Activated CD8-positive, alpha-beta memory T cell treated with anti-CD3 and anti-CD28 coated beads for 4 hours (primary cell): ENCODE results near the gene CACTIN.
A peak's percentile ranks its signal among the peaks of the same experiment; 100 is the strongest.
"Not testable (repeated sequence)": the region's sequence is repeated elsewhere in the genome, so short reads cannot be mapped to it uniquely, and the experiment has no call there.

Source experiments
- DNase-seq, 2 donors: peaks; one replicate each; pipeline ENCODE4 v3.0.0-alpha.2; 2020; ENCODE audit warnings: low read depth in 2 of 2

CACTIN gene

GRCh38 chr19:3626473-3627350, at the start of gene CACTIN:
CACTIN (minus strand) TSS chr19:3626790; CDS start chr19:3626762, 28 bp downstream.
- DNase-seq: peak; percentile 96 to 98

GRCh38 chr19:3674784-3675543, 48.4 kb upstream of the CACTIN start:
- no peak for DNase-seq

- DNase-seq: no peak
Observed at GRCh38 chr19:3673506-3674439, 47.2 kb upstream of the CACTIN start.

- no peak for DNase-seq
Observed at GRCh38 chr19:3672993-3673392, 46.4 kb upstream of the CACTIN start.

GRCh38 chr19:3672575-3672948, 46.0 kb upstream of the CACTIN start:
- no peak for DNase-seq

- DNase-seq: no peak
Observed at GRCh38 chr19:3671680-3672574, 45.3 kb upstream of the CACTIN start.

GRCh38 chr19:3670796-3671679, 44.4 kb upstream of the CACTIN start:
- DNase-seq: peak; percentile 13 to 28

GRCh38 chr19:3669947-3670795, 43.6 kb upstream of the CACTIN start:
- no peak for DNase-seq

GRCh38 chr19:3669082-3669946, 42.7 kb upstream of the CACTIN start:
- no peak for DNase-seq

GRCh38 chr19:3668331-3669081, 41.9 kb upstream of the CACTIN start:
- DNase-seq: no peak

GRCh38 chr19:3667766-3668165, 41.2 kb upstream of the CACTIN start:
- DNase-seq: no peak

- no peak for DNase-seq
Observed at GRCh38 chr19:3667037-3667638, 40.5 kb upstream of the CACTIN start.

- DNase-seq: not testable (repeated sequence)
Observed at GRCh38 chr19:3666545-3666856, 39.9 kb upstream of the CACTIN start.

- DNase-seq: peak; percentile 43 to 49
Observed at GRCh38 chr19:3665681-3666544, 39.3 kb upstream of the CACTIN start.

- DNase-seq: no peak
Observed at GRCh38 chr19:3664879-3665642, 38.5 kb upstream of the CACTIN start.
